GM23338 (cell line): ENCODE measurements around the gene PVALEF. TPM values are rescaled to one million over a fixed set of nuclear protein-coding genes. Genes with fewer than 3 reads are reported as not detected.

Experiments used
- CTCF ChIP-seq, 2 experiments: fragments of 200-600 bp in 1 of 2; sonication (generic) in 1 of 2; conservative IDR thresholded peaks; 2 replicates each; pipeline versions ENCODE4 v1.5.1 to v1.6.1; 2016 to 2017; ENCODE audit warnings: antibody characterized with exemption in 2 of 2, low read depth in 2 of 2, mild to moderate bottlenecking in 2 of 2, moderate library complexity in 1 of 2
- EZH2 ChIP-seq: fragments of 200-600 bp; sonication (generic); IDR thresholded peaks from one replicate; pipeline ENCODE4 v1.8.0; 2017; ENCODE audit warnings: antibody characterized with exemption, mild to moderate bottlenecking, low read depth; ENCODE audit not compliant: unreplicated experiment
- EZH2phosphoT487 ChIP-seq: fragments of 200-600 bp; sonication (generic); IDR thresholded peaks from one replicate; pipeline ENCODE4 v1.8.1; 2018; ENCODE audit warnings: antibody characterized with exemption; ENCODE audit not compliant: unreplicated experiment
- JUNB ChIP-seq: IDR thresholded peaks from one replicate; pipeline ENCODE4 v1.6.1; 2016; ENCODE audit warnings: antibody characterized with exemption; ENCODE audit not compliant: unreplicated experiment
- NANOG ChIP-seq: IDR thresholded peaks from 2 replicates; pipeline ENCODE4 v1.6.1; 2016; ENCODE audit warnings: antibody characterized with exemption, borderline replicate concordance
- POLR2AphosphoS5 ChIP-seq: IDR thresholded peaks from 2 replicates; pipeline ENCODE4 v1.6.1; 2016; ENCODE audit warnings: antibody characterized with exemption, low read depth
- ZNF331 ChIP-seq: fragments of 250-450 bp; sonication (Bioruptor Pico); IDR thresholded peaks from 2 replicates; pipeline ENCODE4 v1.5.0; 2020; ENCODE audit warnings: low read depth, mild to moderate bottlenecking, moderate library complexity
- polyA plus RNA-seq: library from polyadenylated mRNA; unstranded; fragments of >200 nt; fragmentation: Nextera tagmentation; extraction: Ambion mirVana; gene quantifications from 2 replicates; pipeline ENCODE4 v1.2.1, GENCODE V29; 2016
- total RNA-seq: library from RNA; depleted of rRNA; stranded (reverse); fragments of >200 nt; shearing (Covaris generic); gene quantifications from 2 replicates; pipeline ENCODE4 v1.2.3, GENCODE V29; 2014
- TF ChIP-seq, protein P1 (sequence below): fragments of 250-450 bp; sonication (Bioruptor Pico); IDR thresholded peaks from 2 replicates; pipeline ENCODE4 v1.5.0; 2020; ENCODE audit warnings: mild to moderate bottlenecking, moderate library complexity
- TF ChIP-seq, protein P2 (sequence below): IDR thresholded peaks from one replicate; pipeline ENCODE4 v1.6.1; 2018; ENCODE audit warnings: antibody characterized with exemption; ENCODE audit not compliant: unreplicated experiment

Gene PVALEF
- total and polyA plus RNA-seq, 2 experiments from 2014 or later, result not detected

GRCh38 chr17:81154961-81155360 lies 10.3 kb upstream of the PVALEF start (continued):
- TF ChIP-seq, protein P1, sequence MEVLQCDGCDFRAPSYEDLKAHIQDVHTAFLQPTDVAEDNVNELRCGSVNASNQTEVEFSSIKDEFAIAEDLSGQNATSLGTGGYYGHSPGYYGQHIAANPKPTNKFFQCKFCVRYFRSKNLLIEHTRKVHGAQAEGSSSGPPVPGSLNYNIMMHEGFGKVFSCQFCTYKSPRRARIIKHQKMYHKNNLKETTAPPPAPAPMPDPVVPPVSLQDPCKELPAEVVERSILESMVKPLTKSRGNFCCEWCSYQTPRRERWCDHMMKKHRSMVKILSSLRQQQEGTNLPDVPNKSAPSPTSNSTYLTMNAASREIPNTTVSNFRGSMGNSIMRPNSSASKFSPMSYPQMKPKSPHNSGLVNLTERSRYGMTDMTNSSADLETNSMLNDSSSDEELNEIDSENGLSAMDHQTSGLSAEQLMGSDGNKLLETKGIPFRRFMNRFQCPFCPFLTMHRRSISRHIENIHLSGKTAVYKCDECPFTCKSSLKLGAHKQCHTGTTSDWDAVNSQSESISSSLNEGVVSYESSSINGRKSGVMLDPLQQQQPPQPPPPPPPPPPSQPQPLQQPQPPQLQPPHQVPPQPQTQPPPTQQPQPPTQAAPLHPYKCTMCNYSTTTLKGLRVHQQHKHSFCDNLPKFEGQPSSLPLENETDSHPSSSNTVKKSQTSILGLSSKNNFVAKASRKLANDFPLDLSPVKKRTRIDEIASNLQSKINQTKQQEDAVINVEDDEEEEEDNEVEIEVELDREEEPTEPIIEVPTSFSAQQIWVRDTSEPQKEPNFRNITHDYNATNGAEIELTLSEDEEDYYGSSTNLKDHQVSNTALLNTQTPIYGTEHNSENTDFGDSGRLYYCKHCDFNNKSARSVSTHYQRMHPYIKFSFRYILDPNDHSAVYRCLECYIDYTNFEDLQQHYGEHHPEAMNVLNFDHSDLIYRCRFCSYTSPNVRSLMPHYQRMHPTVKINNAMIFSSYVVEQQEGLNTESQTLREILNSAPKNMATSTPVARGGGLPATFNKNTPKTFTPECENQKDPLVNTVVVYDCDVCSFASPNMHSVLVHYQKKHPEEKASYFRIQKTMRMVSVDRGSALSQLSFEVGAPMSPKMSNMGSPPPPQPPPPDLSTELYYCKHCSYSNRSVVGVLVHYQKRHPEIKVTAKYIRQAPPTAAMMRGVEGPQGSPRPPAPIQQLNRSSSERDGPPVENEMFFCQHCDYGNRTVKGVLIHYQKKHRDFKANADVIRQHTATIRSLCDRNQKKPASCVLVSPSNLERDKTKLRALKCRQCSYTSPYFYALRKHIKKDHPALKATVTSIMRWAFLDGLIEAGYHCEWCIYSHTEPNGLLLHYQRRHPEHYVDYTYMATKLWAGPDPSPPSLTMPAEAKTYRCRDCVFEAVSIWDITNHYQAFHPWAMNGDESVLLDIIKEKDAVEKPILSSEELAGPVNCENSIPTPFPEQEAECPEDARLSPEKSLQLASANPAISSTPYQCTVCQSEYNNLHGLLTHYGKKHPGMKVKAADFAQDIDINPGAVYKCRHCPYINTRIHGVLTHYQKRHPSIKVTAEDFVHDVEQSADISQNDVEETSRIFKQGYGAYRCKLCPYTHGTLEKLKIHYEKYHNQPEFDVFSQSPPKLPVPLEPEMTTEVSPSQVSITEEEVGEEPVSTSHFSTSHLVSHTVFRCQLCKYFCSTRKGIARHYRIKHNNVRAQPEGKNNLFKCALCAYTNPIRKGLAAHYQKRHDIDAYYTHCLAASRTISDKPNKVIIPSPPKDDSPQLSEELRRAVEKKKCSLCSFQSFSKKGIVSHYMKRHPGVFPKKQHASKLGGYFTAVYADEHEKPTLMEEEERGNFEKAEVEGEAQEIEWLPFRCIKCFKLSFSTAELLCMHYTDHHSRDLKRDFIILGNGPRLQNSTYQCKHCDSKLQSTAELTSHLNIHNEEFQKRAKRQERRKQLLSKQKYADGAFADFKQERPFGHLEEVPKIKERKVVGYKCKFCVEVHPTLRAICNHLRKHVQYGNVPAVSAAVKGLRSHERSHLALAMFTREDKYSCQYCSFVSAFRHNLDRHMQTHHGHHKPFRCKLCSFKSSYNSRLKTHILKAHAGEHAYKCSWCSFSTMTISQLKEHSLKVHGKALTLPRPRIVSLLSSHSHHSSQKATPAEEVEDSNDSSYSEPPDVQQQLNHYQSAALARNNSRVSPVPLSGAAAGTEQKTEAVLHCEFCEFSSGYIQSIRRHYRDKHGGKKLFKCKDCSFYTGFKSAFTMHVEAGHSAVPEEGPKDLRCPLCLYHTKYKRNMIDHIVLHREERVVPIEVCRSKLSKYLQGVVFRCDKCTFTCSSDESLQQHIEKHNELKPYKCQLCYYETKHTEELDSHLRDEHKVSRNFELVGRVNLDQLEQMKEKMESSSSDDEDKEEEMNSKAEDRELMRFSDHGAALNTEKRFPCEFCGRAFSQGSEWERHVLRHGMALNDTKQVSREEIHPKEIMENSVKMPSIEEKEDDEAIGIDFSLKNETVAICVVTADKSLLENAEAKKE (CRISPR knock-in tag), result no peak
- TF ChIP-seq, protein P2, sequence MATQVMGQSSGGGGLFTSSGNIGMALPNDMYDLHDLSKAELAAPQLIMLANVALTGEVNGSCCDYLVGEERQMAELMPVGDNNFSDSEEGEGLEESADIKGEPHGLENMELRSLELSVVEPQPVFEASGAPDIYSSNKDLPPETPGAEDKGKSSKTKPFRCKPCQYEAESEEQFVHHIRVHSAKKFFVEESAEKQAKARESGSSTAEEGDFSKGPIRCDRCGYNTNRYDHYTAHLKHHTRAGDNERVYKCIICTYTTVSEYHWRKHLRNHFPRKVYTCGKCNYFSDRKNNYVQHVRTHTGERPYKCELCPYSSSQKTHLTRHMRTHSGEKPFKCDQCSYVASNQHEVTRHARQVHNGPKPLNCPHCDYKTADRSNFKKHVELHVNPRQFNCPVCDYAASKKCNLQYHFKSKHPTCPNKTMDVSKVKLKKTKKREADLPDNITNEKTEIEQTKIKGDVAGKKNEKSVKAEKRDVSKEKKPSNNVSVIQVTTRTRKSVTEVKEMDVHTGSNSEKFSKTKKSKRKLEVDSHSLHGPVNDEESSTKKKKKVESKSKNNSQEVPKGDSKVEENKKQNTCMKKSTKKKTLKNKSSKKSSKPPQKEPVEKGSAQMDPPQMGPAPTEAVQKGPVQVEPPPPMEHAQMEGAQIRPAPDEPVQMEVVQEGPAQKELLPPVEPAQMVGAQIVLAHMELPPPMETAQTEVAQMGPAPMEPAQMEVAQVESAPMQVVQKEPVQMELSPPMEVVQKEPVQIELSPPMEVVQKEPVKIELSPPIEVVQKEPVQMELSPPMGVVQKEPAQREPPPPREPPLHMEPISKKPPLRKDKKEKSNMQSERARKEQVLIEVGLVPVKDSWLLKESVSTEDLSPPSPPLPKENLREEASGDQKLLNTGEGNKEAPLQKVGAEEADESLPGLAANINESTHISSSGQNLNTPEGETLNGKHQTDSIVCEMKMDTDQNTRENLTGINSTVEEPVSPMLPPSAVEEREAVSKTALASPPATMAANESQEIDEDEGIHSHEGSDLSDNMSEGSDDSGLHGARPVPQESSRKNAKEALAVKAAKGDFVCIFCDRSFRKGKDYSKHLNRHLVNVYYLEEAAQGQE, result no peak
- TF ChIP-seq EZH2phosphoT487 (no peak), POLR2AphosphoS5 (no peak), NANOG (no peak), JUNB (no peak), EZH2 (no peak), ZNF331 (CRISPR knock-in tag) (no peak), CTCF (conservative IDR thresholded peaks at IDR 0.05; ENCODE audit: low read depth in 2 of 2) (no peak)
